Fibroblast of the aortic adventitia (primary cell): ENCODE measurements around the gene CENPP. TPM values are rescaled to one million over a fixed set of nuclear protein-coding genes. Genes with fewer than 3 reads are reported as not detected.

ENCODE experiments used
- DNase-seq: peaks from one replicate; pipeline ENCODE4 v3.0.0-alpha.2; 2010; ENCODE audit warnings: low read depth
- H3K4me3 ChIP-seq: 2 replicates; pipeline ENCODE4 v1.5.1; 2011; ENCODE audit warnings: low read depth, mild to moderate bottlenecking, control low read depth, low read length, moderate library complexity
- total RNA-seq: library from RNA; depleted of rRNA; stranded (reverse); fragments of >200 nt; gene quantifications from 2 replicates; pipeline ENCODE4 v1.2.3, GENCODE V29; 2012; ENCODE audit warnings: low replicate concordance
- TF ChIP-seq, protein P1 (sequence below): IDR thresholded peaks from 2 replicates; pipeline ENCODE4 v1.5.1; 2011; ENCODE audit warnings: mild to moderate bottlenecking, low read length, control low read depth, inconsistent platforms; ENCODE audit not compliant: insufficient read depth

CENPP gene
- total RNA-seq, 1 donor, result 19.3 TPM

DNA sequence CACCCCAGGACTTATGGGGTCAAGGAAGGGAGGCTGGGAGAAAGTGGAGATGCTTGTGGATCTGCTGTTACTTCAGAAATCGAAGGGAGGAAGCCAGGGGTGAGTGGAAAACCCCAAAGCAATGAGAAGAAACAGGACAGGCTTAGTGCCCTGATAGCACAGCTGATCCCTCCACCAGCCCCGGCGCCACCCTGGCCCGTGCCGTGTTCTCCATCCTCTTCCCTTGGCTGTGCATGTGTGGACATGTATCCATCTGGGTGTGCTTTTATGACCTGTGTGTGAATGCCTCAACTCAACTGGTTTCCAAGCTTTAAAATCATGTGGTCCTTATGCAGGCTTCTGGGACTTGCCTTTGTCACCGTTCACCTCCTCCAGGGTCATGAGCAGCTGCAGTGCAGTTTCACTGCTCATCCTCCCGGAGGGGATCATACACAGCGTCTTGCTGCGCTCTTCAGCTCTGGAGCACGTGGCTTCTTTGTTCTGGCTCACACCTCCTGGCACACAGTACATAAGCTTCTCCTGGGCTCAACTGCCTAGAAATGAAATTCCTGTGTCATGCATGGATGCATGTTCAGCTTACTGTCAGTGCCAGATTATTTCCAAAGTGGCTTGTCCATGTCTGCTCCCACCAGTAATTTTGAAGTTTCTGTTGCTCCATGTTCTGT, 286.0 kb downstream of the CENPP start:
- TF ChIP-seq, protein P1, sequence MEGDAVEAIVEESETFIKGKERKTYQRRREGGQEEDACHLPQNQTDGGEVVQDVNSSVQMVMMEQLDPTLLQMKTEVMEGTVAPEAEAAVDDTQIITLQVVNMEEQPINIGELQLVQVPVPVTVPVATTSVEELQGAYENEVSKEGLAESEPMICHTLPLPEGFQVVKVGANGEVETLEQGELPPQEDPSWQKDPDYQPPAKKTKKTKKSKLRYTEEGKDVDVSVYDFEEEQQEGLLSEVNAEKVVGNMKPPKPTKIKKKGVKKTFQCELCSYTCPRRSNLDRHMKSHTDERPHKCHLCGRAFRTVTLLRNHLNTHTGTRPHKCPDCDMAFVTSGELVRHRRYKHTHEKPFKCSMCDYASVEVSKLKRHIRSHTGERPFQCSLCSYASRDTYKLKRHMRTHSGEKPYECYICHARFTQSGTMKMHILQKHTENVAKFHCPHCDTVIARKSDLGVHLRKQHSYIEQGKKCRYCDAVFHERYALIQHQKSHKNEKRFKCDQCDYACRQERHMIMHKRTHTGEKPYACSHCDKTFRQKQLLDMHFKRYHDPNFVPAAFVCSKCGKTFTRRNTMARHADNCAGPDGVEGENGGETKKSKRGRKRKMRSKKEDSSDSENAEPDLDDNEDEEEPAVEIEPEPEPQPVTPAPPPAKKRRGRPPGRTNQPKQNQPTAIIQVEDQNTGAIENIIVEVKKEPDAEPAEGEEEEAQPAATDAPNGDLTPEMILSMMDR, result no peak
- no peak overlapping the region for H3K4me3 ChIP-seq
- no peak for DNase-seq

DNA sequence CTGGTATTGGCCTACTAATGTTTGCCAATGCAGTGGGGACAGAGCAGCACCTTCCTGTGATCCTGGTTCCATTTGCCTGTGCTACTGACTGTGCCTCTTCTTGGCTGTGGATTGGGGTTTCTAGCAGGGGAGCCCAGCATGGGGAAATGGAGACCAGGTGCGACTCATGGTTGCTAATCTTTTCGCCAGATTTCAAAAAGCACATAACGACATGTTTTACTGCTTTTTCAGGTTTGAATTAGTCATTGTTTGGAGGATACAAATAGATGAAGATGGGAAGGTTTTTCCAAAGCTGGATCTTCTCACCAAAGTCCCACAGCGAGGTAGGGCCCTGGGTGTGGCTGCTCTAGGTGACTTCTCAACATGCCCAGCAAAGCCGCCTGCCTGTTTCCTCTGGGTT, 286.5 kb downstream of the CENPP start:
- H3K4me3 ChIP-seq, result no peak overlapping the region
- no peak for DNase-seq
- TF ChIP-seq, protein P1, result no peak

DNA sequence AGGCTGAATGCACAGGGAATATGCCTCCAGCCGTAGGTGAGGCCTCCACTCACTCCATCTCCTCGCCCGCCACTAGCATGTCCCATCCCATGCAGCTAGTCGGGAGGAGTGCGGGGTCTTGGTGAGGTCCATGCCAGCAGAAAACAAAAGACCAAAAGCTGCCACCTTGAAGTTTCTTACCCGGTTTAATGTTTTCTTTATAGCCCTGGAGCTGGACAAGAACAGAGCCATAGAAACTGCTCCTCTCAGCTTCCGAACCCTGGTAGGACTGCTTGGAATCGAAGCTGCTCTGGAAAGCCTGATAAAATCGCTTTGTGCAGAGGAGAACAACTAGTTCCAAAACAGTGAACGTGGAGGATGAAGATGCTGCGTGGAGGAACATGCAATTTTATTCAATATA, 287.1 kb downstream of the CENPP start:
- no peak overlapping the region for H3K4me3 ChIP-seq
- TF ChIP-seq, protein P1, result no peak
- no peak for DNase-seq

DNA sequence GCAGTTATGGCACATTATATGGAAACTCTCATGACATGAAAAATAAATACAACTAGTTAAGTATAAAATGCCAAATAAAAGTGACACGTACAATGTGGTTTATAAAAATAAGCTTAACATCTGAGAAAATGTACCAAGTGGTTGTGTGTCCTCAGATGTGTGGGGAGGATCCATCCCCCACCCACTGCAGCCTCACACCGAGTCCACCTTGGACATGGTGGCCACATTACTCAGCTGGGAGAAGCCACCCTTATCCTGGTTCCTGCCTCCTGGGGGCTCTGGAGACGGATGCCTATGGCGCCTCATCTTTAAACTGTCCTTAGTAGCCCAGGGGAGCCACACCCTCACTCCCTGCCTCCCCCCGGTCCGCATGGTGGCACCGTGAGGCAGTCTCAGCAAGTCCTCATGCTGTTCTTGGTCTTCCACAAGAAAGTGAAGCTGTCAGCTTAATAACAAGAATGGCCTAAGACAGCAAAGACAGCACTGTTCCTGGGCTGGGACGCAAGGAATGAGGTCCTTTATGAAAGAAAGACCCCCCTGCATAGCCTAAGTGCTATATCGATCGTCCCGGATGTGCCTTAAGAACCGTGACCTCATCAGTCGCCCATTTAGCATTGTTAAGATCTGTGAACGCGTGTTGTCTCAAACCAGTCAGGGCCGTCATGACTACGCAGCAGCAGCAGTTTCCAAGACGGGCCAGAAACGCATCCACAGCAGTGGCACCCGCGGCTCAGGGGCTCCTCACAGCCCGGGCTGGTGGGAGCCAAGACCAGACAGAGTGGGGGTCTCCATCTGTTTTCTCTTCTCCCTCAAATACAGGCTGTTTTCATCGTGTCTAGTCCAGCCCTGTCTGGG, 287.7 kb downstream of the CENPP start:
- TF ChIP-seq, protein P1, result no peak
- DNase-seq, result no peak
- H3K4me3 ChIP-seq, result no peak overlapping the region

DNA sequence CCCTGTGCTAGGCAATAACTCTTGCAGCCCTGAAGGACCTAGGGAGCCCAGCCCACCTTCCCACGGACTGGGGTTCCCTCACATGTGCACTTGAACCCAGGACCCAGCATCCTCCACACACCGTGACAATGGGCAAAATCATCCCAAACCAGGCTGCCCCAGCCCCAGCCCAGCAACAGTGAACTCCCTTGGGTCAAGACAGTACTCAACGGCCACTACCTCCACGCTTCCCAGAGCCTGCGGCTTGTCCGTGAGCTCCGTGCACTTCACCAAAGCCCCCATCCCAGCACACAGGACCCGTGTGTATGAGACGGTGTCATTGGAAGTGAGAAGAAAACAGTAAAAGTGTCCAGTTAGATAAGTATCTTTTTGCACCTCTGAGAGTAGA, 288.4 kb downstream of the CENPP start:
- TF ChIP-seq, protein P1, result no peak
- no peak overlapping the region for H3K4me3 ChIP-seq
- no peak for DNase-seq

DNA sequence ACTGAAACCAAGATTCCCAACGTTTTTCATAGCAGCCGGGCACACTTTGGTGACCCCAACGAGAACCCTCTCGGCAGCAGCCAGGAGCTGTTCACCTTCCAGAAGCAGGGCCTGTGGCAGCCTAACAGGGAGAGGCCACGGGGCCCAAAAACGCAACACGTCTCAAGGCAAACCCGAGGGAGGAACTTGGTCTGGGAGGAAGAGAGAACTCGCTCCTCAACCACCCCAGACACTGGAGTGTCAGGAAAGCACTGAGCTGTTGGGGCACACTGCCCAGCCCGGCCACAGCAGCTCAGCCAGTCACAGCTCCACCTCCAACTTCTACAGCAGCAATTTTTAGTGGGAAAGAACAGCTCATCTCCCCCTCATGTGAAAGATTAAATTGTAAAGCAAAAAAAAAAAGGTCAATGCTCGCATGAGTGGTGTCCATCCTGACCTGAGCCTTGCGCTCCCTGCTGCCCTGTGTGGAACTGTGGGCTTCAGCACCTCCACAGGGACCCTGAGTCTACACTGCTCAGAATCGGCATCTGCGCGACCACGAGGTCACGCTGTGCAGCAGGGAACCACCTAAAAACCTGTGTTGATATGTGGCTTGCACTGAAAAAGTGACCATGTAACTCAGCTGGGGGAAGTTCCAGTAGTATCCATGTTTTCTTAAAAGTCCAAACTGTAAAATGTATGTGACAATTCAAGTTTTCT, 289.2 kb downstream of the CENPP start:
- TF ChIP-seq, protein P1, result no peak
- no peak for DNase-seq
- no peak overlapping the region for H3K4me3 ChIP-seq
